NCI-H187 (cell line): ENCODE results near the gene LCE2A.
"Not testable (repeated sequence)": the region's sequence is repeated elsewhere in the genome, so short reads cannot be mapped to it uniquely, and the experiment has no call there.

Experiments
- DNase-seq, 2 experiments: peaks; one replicate each; lab custom pipeline; 2025; lab: John Stamatoyannopoulos, UW

Gene LCE2A, protein sequence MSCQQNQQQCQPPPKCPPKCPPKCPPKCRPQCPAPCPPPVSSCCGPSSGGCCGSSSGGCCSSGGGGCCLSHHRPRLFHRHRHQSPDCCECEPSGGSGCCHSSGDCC

DNA sequence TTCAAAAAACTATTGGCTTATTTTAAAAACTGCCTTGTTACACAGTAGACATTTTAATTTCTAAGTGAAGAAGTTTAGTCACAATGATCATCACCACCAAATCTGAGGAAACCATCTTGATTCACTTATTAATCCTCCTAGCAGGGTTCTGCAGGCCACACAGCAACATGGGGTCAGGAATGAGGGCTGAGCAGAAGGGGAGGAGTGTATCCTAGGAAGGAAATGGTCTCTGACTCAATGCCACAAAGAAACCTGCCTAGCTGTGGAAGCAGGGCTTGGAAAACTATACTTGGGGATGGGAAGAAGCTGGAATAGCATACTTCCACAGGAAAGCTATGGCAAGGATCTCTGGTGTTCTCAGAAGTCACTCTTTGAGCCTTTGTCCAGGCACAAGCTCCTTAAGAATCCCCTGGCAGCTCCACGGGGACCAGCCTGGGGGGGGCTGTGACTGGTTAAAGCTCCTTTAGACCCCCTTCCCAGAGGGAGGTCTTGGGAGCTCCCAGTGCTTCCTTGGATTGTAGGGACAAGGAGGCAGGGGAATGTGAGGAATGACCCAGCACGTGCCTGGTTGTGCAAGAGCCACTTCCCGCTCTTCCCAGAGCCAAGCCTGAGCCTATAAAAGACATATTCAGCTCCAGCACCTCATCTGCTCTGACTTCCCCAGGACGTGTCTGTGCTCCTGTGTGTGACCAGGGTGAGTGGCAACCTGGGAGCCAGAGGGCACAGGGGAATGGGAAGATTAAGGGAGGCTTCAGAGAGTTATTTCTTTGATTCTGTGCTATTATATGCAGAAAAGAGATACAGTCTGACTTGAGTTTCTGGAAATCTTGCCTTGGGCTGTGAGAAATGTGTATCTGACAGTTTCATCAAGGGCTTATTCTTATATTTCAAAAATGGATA, at the start of gene LCE2A:
Gene LCE2A (plus strand): TSS at position 645 of the 900 bp plus-strand sequence. CDS start 557 bp downstream, outside the sequence.
- no peak for DNase-seq

DNA sequence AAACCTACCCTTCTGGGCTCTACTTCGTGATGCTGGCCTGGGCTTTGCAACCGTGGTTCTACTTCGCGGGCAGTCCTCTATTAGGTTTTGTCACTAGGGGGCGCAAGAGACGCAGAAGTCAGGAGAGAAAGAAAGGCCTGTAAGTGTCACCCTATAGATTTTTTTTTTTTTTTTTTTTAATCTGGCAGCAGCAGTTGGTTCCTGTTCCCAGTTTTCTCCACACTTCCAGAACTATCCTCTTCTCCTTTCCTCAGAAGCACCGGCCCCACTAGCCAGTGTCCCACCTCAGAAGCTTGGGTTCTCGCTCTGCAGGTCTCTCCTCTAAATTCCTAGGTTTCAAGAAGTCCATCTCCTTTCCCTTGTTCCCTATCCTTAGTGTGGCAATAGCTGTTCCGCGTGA, 44.0 kb upstream of the LCE2A start:
- peak; percentile 59 to 65 for DNase-seq

DNA sequence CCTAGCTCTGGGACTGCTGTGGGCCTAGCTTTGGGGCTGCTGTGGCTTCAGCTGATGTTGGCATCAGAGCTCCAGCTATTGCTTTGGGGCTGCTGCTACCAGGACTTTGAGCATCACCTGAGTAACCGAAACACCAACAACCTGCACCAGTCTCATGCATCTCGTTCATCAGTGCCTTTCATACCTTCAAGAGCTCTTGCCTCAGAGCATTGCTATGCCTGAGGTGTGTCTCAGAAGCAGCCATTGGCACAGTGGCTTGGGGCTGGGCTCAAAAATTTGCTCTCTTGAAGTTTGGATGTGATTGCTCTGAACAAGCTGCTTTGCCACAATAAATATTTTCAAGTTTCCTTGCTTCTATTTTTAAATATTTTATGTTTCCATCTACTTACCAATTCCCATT, 41.7 kb upstream of the LCE2A start:
- no peak for DNase-seq

DNA sequence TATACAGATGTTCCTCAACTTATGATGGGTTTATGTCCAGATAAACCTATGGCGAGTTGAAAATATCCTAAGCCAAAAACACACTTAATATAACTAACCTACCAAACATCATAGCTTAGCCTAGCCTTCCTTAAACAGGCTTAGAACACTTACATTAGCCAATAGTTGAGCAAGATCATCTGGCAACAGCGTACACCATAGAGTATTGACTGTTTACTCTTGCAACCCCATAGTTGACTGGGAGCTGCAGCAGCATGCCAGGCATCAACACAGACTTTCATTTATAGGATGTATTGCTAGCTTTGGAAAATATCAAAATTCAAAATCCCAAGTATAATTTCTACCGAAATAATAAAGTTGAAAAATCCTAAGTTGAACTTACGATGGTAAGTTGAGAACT, 40.5 kb upstream of the LCE2A start:
- no peak for DNase-seq

DNA sequence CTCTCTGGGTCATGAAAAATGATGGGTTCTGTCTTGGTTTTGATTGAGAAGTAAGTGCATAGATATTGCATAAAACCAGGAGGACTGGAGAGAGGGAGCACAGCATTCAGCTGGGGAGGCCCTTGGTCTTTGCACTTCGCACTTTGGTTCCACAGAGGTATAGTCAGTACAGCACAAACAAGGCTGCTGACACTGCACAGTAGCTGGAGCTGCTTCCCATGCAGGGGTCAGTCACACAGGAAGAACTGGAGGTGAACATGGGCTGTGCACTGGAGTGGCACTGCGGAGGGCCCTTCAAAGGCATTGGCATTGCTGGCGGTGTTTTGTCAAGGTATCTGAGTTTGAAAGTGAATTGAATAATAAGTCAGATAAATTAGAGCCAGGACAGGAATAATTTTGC, 39.5 kb upstream of the LCE2A start:
- DNase-seq = no peak

DNA sequence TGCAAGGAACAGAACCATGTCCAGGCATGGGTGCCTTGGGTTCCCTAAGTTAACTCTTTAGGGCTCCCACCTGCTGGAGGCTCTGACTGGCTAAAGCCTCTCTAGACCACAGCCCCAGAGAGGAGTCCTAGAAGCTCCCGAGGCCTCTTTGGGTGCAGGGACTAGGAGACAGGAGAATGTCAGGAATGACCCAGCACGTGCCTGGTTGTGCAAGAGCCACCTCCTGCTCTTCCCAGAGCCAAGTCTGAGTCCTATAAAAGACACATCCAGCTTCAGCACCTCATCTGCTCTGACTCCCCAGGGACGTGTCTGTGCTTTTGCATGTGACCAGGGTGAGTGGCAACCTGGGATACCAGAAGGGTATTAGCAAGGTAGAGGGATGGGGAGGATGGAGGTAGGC, 35.0 kb upstream of the LCE2A start, which contains the start of gene LCE2D:
Gene LCE2D (plus strand): TSS at position 283 of the 400 bp plus-strand sequence. CDS start 726 bp downstream, outside the sequence.
- DNase-seq = no peak

DNA sequence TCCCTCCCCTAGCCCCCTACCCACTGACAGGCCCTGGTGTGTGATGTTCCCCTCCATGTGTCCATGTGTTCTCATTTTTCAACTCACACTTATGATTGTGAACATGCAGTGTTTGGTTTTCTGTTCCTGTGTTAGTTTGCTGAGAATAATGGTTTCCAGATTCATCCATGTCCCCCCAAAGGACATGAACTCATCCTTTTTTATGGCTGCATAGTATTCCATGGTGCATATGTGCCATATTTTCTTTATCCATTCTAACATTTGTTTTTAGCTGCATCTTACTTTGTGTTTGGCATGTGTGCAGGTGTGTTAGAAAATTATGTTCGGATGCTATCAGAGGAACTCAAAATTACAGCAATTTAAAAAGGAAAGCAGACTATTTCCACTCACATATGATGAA, 32.0 kb upstream of the LCE2A start:
- not testable (repeated sequence) for DNase-seq

DNA sequence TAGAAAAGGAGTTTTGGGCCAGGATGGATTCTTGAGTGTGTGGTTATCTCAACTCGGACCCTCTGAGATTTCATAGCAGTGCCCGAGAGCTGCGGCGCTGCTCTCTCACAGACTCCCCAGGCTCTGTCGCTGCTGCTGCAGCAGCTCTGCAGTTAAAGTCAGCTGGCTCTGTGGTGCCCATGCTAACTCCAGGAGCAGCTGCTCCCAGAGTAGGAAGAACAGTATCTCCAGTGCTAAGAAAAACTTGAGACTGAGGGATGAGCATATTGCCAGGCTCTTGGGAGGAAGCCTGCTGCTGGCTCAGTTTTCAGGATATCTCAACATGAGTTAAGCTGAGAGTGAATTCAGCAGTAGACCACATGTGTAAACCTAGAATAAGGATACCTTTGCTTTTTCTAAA, 30.5 kb upstream of the LCE2A start:
- no peak for DNase-seq

DNA sequence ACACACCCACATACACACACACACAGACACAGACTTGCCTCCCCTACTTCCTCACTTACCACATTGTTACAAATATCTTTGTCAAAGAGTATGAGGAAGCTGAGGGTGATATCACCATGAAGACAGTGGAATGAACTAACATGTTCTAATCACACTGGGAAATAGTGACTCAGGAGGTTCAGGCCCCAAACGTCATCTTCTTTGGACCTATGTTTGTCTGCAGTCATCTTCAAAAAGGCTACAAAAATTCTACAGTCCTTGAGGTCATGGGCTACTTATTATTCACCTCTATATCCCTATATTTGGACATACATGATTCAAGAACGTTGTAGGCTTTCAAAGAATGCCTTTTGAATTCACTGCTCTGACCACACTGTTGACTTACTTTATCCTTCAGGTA, 25.1 kb upstream of the LCE2A start:
- no peak for DNase-seq

DNA sequence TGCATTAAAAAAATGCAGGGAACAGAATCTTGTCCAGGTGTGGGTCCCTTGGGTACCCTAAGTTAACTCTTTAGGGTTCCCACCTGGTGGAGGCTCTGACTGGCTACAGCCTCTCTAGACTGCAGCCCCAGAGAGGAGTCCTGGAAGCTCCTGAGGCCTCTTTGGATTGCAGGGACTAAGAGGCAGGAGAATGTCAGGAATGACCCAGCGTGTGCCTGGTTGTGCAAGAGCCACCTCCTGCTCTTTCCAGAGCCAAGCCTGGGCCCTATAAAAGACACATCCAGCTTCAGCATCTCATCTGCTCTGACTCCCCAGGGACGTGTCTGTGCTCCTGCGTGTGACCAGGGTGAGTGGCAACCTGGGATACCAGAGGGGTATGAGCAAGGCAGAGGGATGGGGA, 23.2 kb upstream of the LCE2A start, which contains the start of gene LCE2C:
Gene LCE2C (plus strand): TSS at position 297 of the 400 bp plus-strand sequence. CDS start 737 bp downstream, outside the sequence.
- not testable (repeated sequence) for DNase-seq

DNA sequence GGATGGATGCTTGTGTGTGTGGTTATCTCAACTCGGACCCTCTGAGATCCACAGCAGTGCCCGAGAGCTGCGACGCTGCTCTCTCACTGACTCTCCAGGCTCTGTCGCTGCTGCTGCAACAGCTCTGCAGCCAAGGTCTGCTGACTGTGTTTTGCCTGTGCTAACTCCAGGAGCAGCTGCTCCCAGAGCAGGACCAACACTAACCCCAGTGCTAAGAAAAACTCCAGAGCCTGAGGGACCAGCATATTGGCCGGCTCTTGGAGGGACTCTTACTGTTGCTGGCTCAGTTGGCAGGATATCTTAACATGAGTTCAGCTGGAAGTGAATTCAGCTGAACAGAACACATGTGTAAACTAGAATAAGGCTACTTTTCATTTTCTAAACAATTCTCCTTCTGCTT, 18.7 kb upstream of the LCE2A start:
- DNase-seq = no peak

DNA sequence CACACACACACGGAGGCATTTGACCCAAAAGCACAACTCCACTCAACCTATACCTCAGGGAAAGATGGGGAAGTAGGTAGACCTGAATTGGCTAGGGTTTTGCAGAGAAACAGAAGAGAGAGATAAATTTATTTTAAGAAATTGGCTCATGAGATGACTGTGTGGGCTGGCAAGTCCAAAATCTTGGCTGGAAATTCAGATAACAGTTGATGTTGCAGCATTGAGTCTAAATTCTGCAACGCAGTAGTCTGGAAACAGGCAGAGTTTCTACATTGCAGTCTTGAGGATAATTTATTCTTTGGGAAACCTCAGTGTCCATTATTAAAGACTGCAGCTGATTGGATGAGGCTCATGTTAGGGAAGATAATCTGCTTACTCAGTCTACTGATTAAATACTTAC, 16.5 kb upstream of the LCE2A start:
- DNase-seq = no peak

DNA sequence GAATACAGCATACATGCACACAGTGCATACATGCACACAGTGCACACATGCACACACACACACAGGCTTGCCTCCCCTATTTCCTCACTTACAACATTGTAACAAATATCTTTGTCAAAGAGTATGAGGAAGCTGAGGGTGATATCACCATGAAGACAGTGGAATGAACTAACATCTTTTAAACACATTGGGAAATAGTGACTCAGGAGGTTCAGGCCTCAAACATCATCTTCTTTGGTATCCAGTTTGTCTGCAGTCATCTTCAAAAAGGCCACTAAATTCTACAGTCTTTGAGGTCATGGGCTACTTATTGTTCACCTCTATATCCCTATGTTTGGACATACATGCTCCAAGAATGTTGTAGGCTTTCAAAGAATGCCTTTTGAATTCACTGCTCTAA, 14.3 kb upstream of the LCE2A start:
- no peak for DNase-seq

DNA sequence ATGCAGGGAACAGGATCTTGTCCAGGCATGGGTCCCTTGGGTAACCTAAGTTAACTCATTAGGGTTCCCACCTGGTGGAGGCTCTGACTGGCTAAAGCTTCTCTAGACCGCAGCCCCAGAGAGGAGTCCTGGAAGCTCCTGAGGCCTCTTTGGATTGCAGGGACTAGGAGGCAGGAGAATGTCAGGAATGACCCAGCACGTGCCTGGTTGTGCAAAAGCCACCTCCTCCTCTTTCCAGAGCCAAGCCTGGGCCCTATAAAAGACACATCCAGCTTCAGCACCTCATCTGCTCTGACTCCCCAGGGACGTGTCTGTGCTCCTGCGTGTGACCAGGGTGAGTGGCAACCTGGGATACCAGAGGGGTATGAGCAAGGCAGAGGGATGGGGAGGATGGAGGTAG, 12.3 kb upstream of the LCE2A start, which contains the start of gene LCE2B:
Gene LCE2B (plus strand): TSS at position 301 of the 400 bp plus-strand sequence. CDS start 721 bp downstream, outside the sequence.
- not testable (repeated sequence) for DNase-seq

DNA sequence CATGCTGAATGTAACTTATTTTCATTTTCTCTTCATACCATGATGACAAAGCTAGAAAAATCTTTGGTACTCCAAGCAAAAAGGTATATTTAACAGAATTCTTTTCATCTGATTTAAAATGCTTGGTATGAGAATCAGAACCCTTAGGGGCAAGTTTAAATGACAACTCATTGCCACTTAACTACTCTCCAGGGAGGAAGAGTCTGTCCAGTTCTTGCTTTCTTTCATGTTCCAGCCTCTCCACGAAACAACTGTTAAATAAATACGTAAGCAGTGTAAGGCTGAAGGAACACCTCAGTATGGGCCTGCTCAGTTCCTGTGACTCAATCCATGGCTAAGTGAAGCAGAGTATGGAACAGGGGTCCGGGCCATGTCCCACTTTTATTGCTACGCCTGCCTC, 1.6 kb downstream of the LCE2A start:
- DNase-seq = no peak

DNA sequence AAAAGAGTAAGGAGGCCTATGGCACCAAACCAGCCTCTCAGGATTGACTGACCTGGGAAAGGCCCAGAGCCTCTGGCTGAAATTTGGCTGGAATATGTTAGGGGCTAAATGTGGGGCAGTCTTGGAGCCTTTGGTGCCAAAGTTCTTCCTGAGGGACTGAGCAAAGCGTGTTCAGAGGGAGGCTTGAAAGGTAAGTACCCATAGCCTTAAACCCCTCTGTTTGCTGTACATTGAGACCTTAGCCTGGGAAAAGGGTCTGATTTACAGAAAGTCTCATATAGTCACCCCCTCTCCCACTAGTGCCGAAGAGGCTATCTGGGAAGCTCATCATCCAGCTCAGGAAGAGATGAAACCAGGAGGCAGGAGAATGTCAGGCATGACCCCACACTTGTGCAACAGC, 9.7 kb downstream of the LCE2A start, which contains the start of gene LCE4A:
Gene LCE4A (plus strand): TSS at position 301 of the 400 bp plus-strand sequence. CDS start 916 bp downstream, outside the sequence.
- no peak for DNase-seq

DNA sequence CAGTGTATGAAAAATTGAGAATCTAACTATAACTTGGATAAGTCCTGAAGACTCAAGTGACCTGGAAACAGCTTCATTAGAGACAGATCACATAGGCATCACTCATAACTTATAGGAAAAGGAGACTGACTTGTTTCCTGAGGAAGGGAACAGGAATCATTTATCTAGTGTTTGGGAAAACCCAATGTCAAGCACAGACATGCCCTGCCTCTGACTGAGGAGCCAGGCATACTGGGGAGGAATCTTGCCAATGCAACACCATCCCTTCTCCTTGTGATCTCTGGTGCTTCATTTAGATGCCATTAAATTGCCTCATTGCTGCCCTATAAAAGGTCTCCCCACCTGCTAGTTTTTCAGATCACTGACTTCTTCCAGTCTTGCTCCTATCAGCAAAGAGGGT, 20.1 kb downstream of the LCE2A start:
- DNase-seq = no peak

DNA sequence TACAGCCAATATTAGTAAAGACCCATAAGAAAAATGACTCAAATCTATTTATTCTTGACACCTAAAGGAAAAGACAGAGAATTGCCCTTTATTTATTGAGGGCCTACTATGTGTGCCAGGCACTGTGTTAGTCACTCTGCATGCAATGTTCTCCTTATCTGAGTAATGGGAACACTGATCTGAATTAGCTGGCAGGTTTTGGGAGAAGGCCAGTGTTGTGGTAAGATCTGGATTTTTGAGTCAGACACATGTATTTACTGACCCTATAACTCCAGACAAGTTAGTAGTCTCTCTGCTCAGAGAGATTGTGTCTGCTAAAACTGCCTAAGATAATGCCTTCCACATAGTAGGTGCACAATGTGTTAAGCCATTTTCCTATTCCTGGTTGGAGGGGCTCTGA, 27.1 kb downstream of the LCE2A start:
- DNase-seq = no peak

DNA sequence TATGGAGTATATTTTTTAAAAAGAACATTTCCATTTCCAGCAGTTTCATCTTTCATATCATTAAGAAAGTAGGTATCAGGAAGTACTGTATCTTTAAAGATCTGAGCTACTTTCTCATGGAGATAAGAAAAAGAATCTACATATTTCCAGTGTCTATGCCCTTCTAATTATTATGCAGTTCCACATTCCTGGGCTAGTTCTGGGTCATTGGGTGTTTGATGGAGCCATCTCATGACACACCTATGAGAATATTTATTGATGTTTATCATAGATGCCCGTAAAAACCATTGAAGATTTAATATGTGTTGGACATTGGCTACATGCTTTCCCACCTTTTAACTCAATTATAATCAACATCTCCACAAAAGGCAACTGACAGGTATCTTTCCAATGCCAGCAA, 30.8 kb downstream of the LCE2A start:
- no peak for DNase-seq

DNA sequence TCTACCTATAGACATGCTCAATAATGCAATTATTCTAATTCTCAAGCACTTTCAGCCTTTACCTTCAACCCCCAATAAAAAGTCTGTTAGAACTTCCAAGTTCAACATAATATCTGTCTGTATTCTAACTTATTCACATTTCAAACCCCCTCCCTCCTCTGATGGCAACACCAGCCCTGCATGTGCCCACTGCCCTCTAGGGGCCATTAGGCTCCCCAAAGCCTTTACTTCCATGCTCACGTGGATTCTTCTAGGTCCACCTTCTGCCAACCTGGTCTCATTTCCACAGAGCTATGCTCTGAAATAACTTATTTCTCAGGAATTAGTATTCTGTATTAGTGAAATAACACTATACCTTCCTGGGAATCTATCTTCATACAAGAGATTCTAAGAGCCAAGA, 37.5 kb downstream of the LCE2A start:
- no peak for DNase-seq

DNA sequence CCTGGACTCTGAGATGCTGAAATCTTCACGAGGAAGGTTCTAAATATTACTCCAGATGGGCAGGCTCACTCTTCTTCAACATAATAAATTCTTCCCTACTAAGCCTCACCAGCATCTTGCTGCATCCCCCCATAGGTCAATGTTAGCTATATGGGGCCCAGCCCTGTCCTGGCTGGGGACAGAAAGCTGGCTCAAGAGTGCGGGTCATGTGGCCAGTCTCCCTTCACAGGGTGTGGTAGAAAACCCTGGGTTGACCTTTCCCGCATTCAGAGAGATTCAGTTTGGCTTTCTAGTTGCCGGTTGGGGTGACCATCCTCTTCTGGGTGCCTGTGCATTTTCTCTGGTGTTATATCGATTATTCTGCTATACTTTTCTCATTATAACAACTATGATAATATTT, 39.9 kb downstream of the LCE2A start:
- DNase-seq = no peak

DNA sequence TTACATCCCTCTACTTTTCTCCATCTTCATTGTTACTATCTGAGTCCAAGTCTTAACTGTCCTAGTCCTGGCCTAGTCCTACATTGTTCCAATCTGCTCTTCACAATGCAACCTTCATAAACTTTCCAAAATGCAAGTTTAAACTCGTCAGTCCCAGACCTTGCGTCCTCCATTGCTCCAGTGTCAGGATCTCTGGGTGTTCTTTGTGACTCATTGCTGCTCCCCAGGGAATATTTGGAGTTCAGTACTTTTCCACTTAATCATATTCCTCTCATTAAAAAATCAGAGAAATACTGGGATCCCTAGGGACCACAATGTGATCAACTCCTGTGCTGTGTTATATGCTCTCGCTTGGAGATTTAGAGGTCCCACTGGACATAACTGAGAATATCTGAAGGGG, 41.7 kb downstream of the LCE2A start:
- no peak for DNase-seq

DNA sequence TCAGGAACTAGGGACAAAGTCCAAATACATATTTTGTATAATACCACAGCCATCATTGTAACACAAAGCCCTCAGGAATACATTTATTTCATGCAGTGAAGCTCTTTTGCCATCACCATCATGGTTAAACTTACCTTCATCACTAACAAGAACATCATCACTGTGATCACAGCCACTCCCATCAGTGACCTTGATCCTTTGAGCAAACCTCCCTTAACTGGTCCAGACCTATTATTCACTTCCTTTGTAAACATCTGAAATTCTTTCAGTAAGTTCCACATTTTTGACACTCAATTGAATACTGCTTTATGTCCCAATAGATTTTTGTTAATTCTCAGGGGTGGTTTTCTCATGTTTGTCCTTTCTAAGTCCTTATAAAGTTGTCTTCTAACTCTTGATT, 43.5 kb downstream of the LCE2A start:
- no peak for DNase-seq
